HEK293T (cell line): ENCODE data around the gene TMEM165.
A peak's percentile ranks its signal among the peaks of the same experiment; 100 is the strongest.

Experiments
- CTCF ChIA-PET: fragments of 350-600 bp; formaldehyde crosslinking; extraction: SDS; loops from one replicate; lab custom pipeline; 2021; ENCODE audit warnings: antibody characterized with exemption, inconsistent platforms; lab: Yijun Ruan, JAX
- POLR2A ChIA-PET: fragments of 350-600 bp; formaldehyde crosslinking; extraction: SDS; loops from one replicate; lab custom pipeline; 2020; ENCODE audit warnings: antibody characterized with exemption, inconsistent platforms; lab: Yijun Ruan, JAX
- DNase-seq: peaks from one replicate; pipeline ENCODE4 v3.0.0; 2012; ENCODE audit warnings: mixed read lengths; ENCODE audit errors: extremely low spot score
- ARNT ChIP-seq: fragments of 450-650 bp; IDR thresholded peaks from 2 replicates; pipeline ENCODE4 v1.6.1; 2017; ENCODE audit warnings: mild to moderate bottlenecking
- BHLHE40 ChIP-seq: fragments of 450-650 bp; IDR thresholded peaks from 2 replicates; pipeline ENCODE4 v1.6.1; 2016; ENCODE audit warnings: mild to moderate bottlenecking, moderate library complexity, borderline replicate concordance
- CTBP1 ChIP-seq: fragments of 450-650 bp; IDR thresholded peaks from 2 replicates; pipeline ENCODE4 v1.6.1; 2016; ENCODE audit warnings: borderline replicate concordance
- ELF4 ChIP-seq: fragments of 450-650 bp; IDR thresholded peaks from 2 replicates; pipeline ENCODE4 v1.6.1; 2017; ENCODE audit warnings: antibody characterized with exemption
- FOXA1 ChIP-seq: fragments of 450-650 bp; IDR thresholded peaks from 2 replicates; pipeline ENCODE4 v1.6.1; 2016; ENCODE audit warnings: mild to moderate bottlenecking
- FOXK2 ChIP-seq: fragments of 450-650 bp; IDR thresholded peaks from 2 replicates; pipeline ENCODE4 v1.6.1; 2016; ENCODE audit warnings: mild to moderate bottlenecking
- FOXM1 ChIP-seq: fragments of 450-650 bp; IDR thresholded peaks from 2 replicates; pipeline ENCODE4 v1.6.1; 2017; ENCODE audit warnings: mild to moderate bottlenecking, borderline replicate concordance
- HDGF ChIP-seq: fragments of 450-650 bp; IDR thresholded peaks from 2 replicates; pipeline ENCODE4 v1.6.1; 2017; ENCODE audit warnings: antibody characterized with exemption, borderline replicate concordance
- L3MBTL2 ChIP-seq: fragments of 450-650 bp; conservative IDR thresholded peaks from 2 replicates; pipeline ENCODE4 v1.6.1; 2016; ENCODE audit warnings: mild to moderate bottlenecking
- LEF1 ChIP-seq: fragments of 450-650 bp; IDR thresholded peaks from 2 replicates; pipeline ENCODE4 v1.6.1; 2017; ENCODE audit warnings: mild to moderate bottlenecking, borderline replicate concordance
- NFRKB ChIP-seq: fragments of 450-650 bp; IDR thresholded peaks from 2 replicates; pipeline ENCODE4 v1.6.1; 2016; ENCODE audit warnings: mild to moderate bottlenecking, moderate library complexity
- PKNOX1 ChIP-seq: fragments of 450-650 bp; IDR thresholded peaks from 2 replicates; pipeline ENCODE4 v1.6.1; 2016
- SP1 ChIP-seq: fragments of 450-650 bp; IDR thresholded peaks from 2 replicates; pipeline ENCODE4 v1.6.1; 2017
- SUZ12 ChIP-seq: fragments of 450-650 bp; IDR thresholded peaks from 2 replicates; pipeline ENCODE4 v1.6.1; 2016; ENCODE audit warnings: mild to moderate bottlenecking
- TARDBP ChIP-seq: fragments of 450-650 bp; IDR thresholded peaks from 2 replicates; pipeline ENCODE4 v1.6.1; 2016
- ZNF384 ChIP-seq: fragments of 450-650 bp; IDR thresholded peaks from 2 replicates; pipeline ENCODE4 v1.6.1; 2016

The TMEM165 gene

GRCh38 chr4:55396308-55397125 lies 760 bp downstream of the TMEM165 start:
- TF ChIP-seq LEF1 = no peak
- TF ChIP-seq FOXK2 = no peak
- TF ChIP-seq L3MBTL2 = no peak
- no peak for TF ChIP-seq ELF4
- TF ChIP-seq PKNOX1 = no peak
- TF ChIP-seq BHLHE40 = no peak
- TF ChIP-seq SP1 = no peak
- TF ChIP-seq SUZ12 = no peak
- TF ChIP-seq HDGF = no peak
- no peak for TF ChIP-seq NFRKB
- peak; percentile 47 for DNase-seq
- CTCF ChIA-PET = interaction anchor here (0.6 kb wide), 1 partner anchor 1939 kb away, joined by 3 read pairs; no protein-coding TSS in a partner anchor
- POLR2A ChIA-PET = interaction anchor here (1.1 to 3.0 kb wide), 5 partner anchors 10 to 145 kb away, joined by 3 to 28 read pairs (median 4); partner anchors contain the start of gene SRD5A3

GRCh38 chr4:55397126-55397436 lies 1.3 kb downstream of the TMEM165 start:
- no peak for DNase-seq
- POLR2A ChIA-PET = interaction anchor here (1.1 to 3.0 kb wide), 2 partner anchors 11 to 51 kb away, joined by 4 to 28 read pairs; partner anchors contain the start of gene SRD5A3
- CTCF ChIA-PET = interaction anchor here (0.6 kb wide), 1 partner anchor 1939 kb away, joined by 3 read pairs; no protein-coding TSS in a partner anchor
- TF ChIP-seq ZNF384 (no peak), HDGF (no peak), BHLHE40 (no peak), SP1 (no peak), FOXM1 (no peak), FOXA1 (no peak), ARNT (no peak), L3MBTL2 (no peak), ELF4 (no peak), NFRKB (no peak), FOXK2 (no peak)

GRCh38 chr4:55397520-55398321 lies 2.0 kb downstream of the TMEM165 start:
- ChIA-PET POLR2A (interaction anchor here (0.7 to 0.8 kb wide), 3 partner anchors 12 to 159 kb away, joined by 3 to 6 read pairs (median 3); no protein-coding TSS in a partner anchor), CTCF (interaction anchor here (0.5 to 1.3 kb wide), 2 partner anchors 51 to 903 kb away, joined by 3 read pairs; no protein-coding TSS in a partner anchor)
- no peak for DNase-seq
- TF ChIP-seq FOXK2 = no peak
- no peak for TF ChIP-seq SP1
- TF ChIP-seq SUZ12 = no peak
- TF ChIP-seq ZNF384 = no peak
- TF ChIP-seq TARDBP = no peak
- TF ChIP-seq BHLHE40 = no peak
- TF ChIP-seq NFRKB = no peak
- no peak for TF ChIP-seq ARNT
- no peak for TF ChIP-seq CTBP1
- TF ChIP-seq FOXA1 = no peak
- TF ChIP-seq L3MBTL2 = no peak
- TF ChIP-seq LEF1 = no peak
- no peak for TF ChIP-seq HDGF
- no peak for TF ChIP-seq ELF4
- TF ChIP-seq PKNOX1 = no peak
- TF ChIP-seq FOXM1 = no peak

GRCh38 chr4:55398461-55398860 lies 2.7 kb downstream of the TMEM165 start:
- POLR2A ChIA-PET = interaction anchor here (0.7 to 0.8 kb wide), 3 partner anchors 12 to 158 kb away, joined by 3 to 6 read pairs (median 3); no protein-coding TSS in a partner anchor
- CTCF ChIA-PET = interaction anchor here (0.5 to 1.3 kb wide), 2 partner anchors 51 to 902 kb away, joined by 3 read pairs; no protein-coding TSS in a partner anchor
- DNase-seq = no peak

More at GRCh38 chr4:55398461-55398860, 2.7 kb downstream of the TMEM165 start:
- TF ChIP-seq L3MBTL2 (no peak), BHLHE40 (no peak), LEF1 (no peak), SP1 (no peak), FOXA1 (no peak), HDGF (no peak), FOXM1 (no peak), TARDBP (no peak), ZNF384 (no peak), NFRKB (no peak), FOXK2 (no peak), CTBP1 (no peak), PKNOX1 (no peak), ARNT (no peak), SUZ12 (no peak), ELF4 (no peak)
